Activated B cell treated with CpG ODN at 0.5 μM for 24 hours (primary cell): ENCODE data around the gene BRF1. TPM values are rescaled to one million over a fixed set of nuclear protein-coding genes. Genes with fewer than 3 reads are reported as not detected.
"Not testable (repeated sequence)": the region's sequence is repeated elsewhere in the genome, so short reads cannot be mapped to it uniquely, and the experiment has no call there.

Experiments used
- ATAC-seq: fragments of 200-7000 bp; cut with Tn5 transposase; one replicate; pipeline ENCODE4 v1.10.0; 2021; ENCODE audit warnings: low read depth, mild to moderate bottlenecking, moderate library complexity
- CTCF ChIA-PET: fragments of 350-600 bp; sonication (Branson Sonifier 250); formaldehyde crosslinking; loops from one replicate; lab custom pipeline; 2021; ENCODE audit warnings: antibody characterized with exemption; lab: Charles Lee
- POLR2A ChIA-PET: fragments of 350-600 bp; sonication (Branson Sonifier 250); formaldehyde crosslinking; loops from one replicate; lab custom pipeline; 2021; ENCODE audit warnings: antibody characterized with exemption; lab: Charles Lee
- DNase-seq: peaks from one replicate; pipeline ENCODE4 v3.0.0; 2022
- H3K27ac Mint-ChIP-seq: one replicate; pipeline ENCODE4 v1.8.0; 2020; ENCODE audit warnings: mixed read lengths
- H3K27me3 Mint-ChIP-seq: one replicate; pipeline ENCODE4 v1.8.0; 2021; ENCODE audit warnings: mixed read lengths
- H3K36me3 Mint-ChIP-seq: one replicate; pipeline ENCODE4 v1.8.0; 2021; ENCODE audit warnings: low read depth, mixed read lengths
- H3K4me1 Mint-ChIP-seq: one replicate; pipeline ENCODE4 v1.8.0; 2021; ENCODE audit warnings: mixed read lengths
- H3K4me3 Mint-ChIP-seq: one replicate; pipeline ENCODE4 v1.8.0; 2020; ENCODE audit warnings: mild to moderate bottlenecking, mixed read lengths
- H3K9me3 Mint-ChIP-seq: one replicate; pipeline ENCODE4 v1.8.0; 2020; ENCODE audit warnings: mixed read lengths
- intact Hi-C: fragments of 100-400 bp; cut with micrococcal nuclease; formaldehyde crosslinking; loops from one replicate; pipeline ENCODE4 v1.15.1; 2024
- total RNA-seq: library from RNA; stranded (reverse); gene quantifications from 2 replicates; pipeline ENCODE4 v1.2.3, GENCODE V29; 2022
- TF ChIP-seq, protein P1 (sequence below): fragments of 200-600 bp; IDR thresholded peaks from one replicate; pipeline ENCODE4 v1.8.0; 2022; ENCODE audit warnings: antibody characterized with exemption, mild to moderate bottlenecking

Gene BRF1
- total RNA-seq, 1 donor from 2014 or later, result 32.8 TPM

GRCh38 chr14:105337966-105338741 lies 37.4 kb upstream of the BRF1 start:
- intact Hi-C loops, result no loop called here
- POLR2A ChIA-PET, result no interaction called here

DNA sequence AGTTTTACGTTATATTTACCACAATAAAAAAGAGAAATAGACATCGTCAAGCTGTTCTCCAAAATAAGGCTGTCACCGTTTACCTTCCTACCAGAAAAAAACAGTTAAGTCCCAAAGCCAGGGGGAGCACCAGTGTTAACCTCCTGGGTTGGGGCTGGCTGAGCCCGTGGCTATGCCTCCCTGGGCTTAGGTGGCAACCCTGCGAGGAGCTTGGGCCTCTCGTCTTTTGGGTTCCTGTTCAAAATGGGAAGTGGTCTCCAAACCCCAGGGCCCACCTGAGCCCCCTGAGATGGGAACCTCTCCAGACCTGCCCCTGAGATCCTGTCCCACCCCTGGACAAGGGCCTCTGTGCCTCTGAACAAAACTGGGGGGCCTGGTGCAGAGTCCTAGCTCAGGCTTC lies 36.6 kb upstream of the BRF1 start:
- CTCF ChIA-PET, result no interaction called here
- no peaks in the 10 kb centered on the region for H3K27me3 Mint-ChIP-seq
- TF ChIP-seq, protein P1, sequence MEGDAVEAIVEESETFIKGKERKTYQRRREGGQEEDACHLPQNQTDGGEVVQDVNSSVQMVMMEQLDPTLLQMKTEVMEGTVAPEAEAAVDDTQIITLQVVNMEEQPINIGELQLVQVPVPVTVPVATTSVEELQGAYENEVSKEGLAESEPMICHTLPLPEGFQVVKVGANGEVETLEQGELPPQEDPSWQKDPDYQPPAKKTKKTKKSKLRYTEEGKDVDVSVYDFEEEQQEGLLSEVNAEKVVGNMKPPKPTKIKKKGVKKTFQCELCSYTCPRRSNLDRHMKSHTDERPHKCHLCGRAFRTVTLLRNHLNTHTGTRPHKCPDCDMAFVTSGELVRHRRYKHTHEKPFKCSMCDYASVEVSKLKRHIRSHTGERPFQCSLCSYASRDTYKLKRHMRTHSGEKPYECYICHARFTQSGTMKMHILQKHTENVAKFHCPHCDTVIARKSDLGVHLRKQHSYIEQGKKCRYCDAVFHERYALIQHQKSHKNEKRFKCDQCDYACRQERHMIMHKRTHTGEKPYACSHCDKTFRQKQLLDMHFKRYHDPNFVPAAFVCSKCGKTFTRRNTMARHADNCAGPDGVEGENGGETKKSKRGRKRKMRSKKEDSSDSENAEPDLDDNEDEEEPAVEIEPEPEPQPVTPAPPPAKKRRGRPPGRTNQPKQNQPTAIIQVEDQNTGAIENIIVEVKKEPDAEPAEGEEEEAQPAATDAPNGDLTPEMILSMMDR, result no peak

More at GRCh38 chr14:105337966-105338741, 37.4 kb upstream of the BRF1 start:
- TF ChIP-seq, protein P1, result no peak
- H3K9me3 Mint-ChIP-seq, result no peaks in the 10 kb centered on the region
- no peak overlapping the region for H3K27ac Mint-ChIP-seq
- no peaks in the 10 kb centered on the region for H3K36me3 Mint-ChIP-seq
- H3K4me3 Mint-ChIP-seq, result no peak overlapping the region
- DNase-seq (no peak), ATAC-seq (no peak)
- H3K27me3 Mint-ChIP-seq, result no peaks in the 10 kb centered on the region
- CTCF ChIA-PET, result no interaction called here
- peaks cover 2% of the 10 kb centered on the region for H3K4me1 Mint-ChIP-seq

GRCh38 chr14:105336477-105337287 lies 35.9 kb upstream of the BRF1 start:
- TF ChIP-seq, protein P1, result no peak
- no peaks in the 10 kb centered on the region for H3K36me3 Mint-ChIP-seq

More for the DNA sequence above, 36.6 kb upstream of the BRF1 start:
- intact Hi-C loops, result no loop called here
- Mint-ChIP-seq H3K4me3 (no peak overlapping the region), H3K9me3 (no peaks in the 10 kb centered on the region), H3K36me3 (no peaks in the 10 kb centered on the region), H3K4me1 (peaks cover 4% of the 10 kb centered on the region), H3K27ac (no peak overlapping the region)
- ATAC-seq (no peak), DNase-seq (no peak)
- POLR2A ChIA-PET, result no interaction called here

GRCh38 chr14:105335735-105336476 lies 35.1 kb upstream of the BRF1 start:
- ChIA-PET CTCF (no interaction called here), POLR2A (no interaction called here)
- TF ChIP-seq, protein P1, result no peak
- DNase-seq (no peak), ATAC-seq (no peak)
- Mint-ChIP-seq H3K36me3 (no peaks in the 10 kb centered on the region), H3K27me3 (no peaks in the 10 kb centered on the region), H3K9me3 (no peaks in the 10 kb centered on the region), H3K4me3 (no peak overlapping the region), H3K4me1 (peaks cover 9% of the 10 kb centered on the region), H3K27ac (no peak overlapping the region)
- intact Hi-C loops, result no loop called here

More at GRCh38 chr14:105336477-105337287, 35.9 kb upstream of the BRF1 start:
- no peak overlapping the region for H3K27ac Mint-ChIP-seq
- ChIA-PET CTCF (no interaction called here), POLR2A (no interaction called here)
- no peaks in the 10 kb centered on the region for H3K9me3 Mint-ChIP-seq
- intact Hi-C loops, result no loop called here
- DNase-seq (no peak), ATAC-seq (no peak)
- no peak overlapping the region for H3K4me3 Mint-ChIP-seq
- no peaks in the 10 kb centered on the region for H3K27me3 Mint-ChIP-seq
- peaks cover 7% of the 10 kb centered on the region for H3K4me1 Mint-ChIP-seq

DNA sequence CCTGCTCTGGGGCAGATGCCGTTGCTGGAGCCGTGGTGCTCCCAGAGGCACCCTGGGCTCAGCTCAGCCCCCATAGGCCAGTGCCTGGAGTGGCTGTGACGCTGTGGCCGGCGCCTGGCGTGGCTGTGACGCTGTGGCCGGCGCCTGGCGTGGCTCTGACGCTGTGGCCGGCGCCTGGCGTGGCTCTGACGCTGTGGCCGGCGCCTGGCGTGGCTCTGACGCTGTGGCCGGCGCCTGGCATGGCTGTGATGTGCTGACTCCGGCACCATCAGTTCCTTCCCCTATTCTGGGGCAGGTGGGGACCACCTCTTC lies 34.4 kb upstream of the BRF1 start:
- H3K36me3 Mint-ChIP-seq, H3K27ac Mint-ChIP-seq, intact Hi-C loops, DNase-seq, H3K27me3 Mint-ChIP-seq, CTCF ChIA-PET, H3K4me3 Mint-ChIP-seq, H3K9me3 Mint-ChIP-seq, ATAC-seq: not testable (repeated sequence)
- POLR2A ChIA-PET, result interaction anchor here (0.6 kb wide), 1 partner anchor 16 kb away, joined by 5 read pairs; no protein-coding TSS in a partner anchor
- peaks cover 16% of the 10 kb centered on the region for H3K4me1 Mint-ChIP-seq
